ENCODE results near the gene PLP2.
A peak's percentile ranks its signal among the peaks of the same experiment; 100 is the strongest.

The PLP2 gene

GRCh38 chrX:49187526-49187925 lies 15.8 kb downstream of the PLP2 start:
- no peak for DNase-seq

- no peak for DNase-seq
Measured at GRCh38 chrX:49188468-49189076, 16.9 kb downstream of the PLP2 start.

- DNase-seq, result no peak
Measured at GRCh38 chrX:49189606-49190005, 17.9 kb downstream of the PLP2 start.

- DNase-seq, result peak; percentile 97
Measured at GRCh38 chrX:49190821-49191573, 19.3 kb downstream of the PLP2 start.

GRCh38 chrX:49191574-49192011 lies 19.9 kb downstream of the PLP2 start:
- no peak for DNase-seq

- DNase-seq, result no peak
Measured at GRCh38 chrX:49192722-49193328, 21.1 kb downstream of the PLP2 start.

GRCh38 chrX:49193542-49193964 lies 21.9 kb downstream of the PLP2 start:
- no peak for DNase-seq

- DNase-seq, result no peak
Measured at GRCh38 chrX:49197543-49198087, 25.9 kb downstream of the PLP2 start.

- no peak for DNase-seq
Measured at GRCh38 chrX:49198540-49199314, 27.0 kb downstream of the PLP2 start.

- DNase-seq, result no peak
Measured at GRCh38 chrX:49199315-49199595, 27.6 kb downstream of the PLP2 start.

- DNase-seq, result peak; percentile 53
Measured at GRCh38 chrX:49199906-49200771, 28.4 kb downstream of the PLP2 start, which contains the start of gene SYP. TSS of gene SYP (minus strand) at chrX:49200193. CDS start at chrX:49200186, 7 bp downstream.

- DNase-seq, result no peak
Measured at GRCh38 chrX:49202022-49202421, 30.3 kb downstream of the PLP2 start.

- no peak for DNase-seq
Measured at GRCh38 chrX:49203536-49203935, 31.8 kb downstream of the PLP2 start.

- no peak for DNase-seq
Measured at GRCh38 chrX:49204017-49204416, 32.3 kb downstream of the PLP2 start.

GRCh38 chrX:49204709-49205108 lies 33.0 kb downstream of the PLP2 start:
- no peak for DNase-seq

- DNase-seq, result no peak
Measured at GRCh38 chrX:49205443-49205842, 33.7 kb downstream of the PLP2 start.

GRCh38 chrX:49206543-49206942 lies 34.8 kb downstream of the PLP2 start:
- no peak for DNase-seq

- no peak for DNase-seq
Measured at GRCh38 chrX:49208399-49208798, 36.7 kb downstream of the PLP2 start.

GRCh38 chrX:49209434-49210251 lies 37.9 kb downstream of the PLP2 start:
- DNase-seq, result no peak

GRCh38 chrX:49210406-49210805 lies 38.7 kb downstream of the PLP2 start:
- DNase-seq, result no peak

- DNase-seq, result no peak
Measured at GRCh38 chrX:49211074-49211473, 39.4 kb downstream of the PLP2 start.
